NB4 (cell line): ENCODE measurements around the gene HOXC6.

ENCODE experiments used
- MYC ChIP-seq: IDR thresholded peaks from 2 replicates; pipeline ENCODE4 v1.6.1; 2011; ENCODE audit warnings: low read depth, low read length
- POLR2A ChIP-seq: IDR thresholded peaks from 2 replicates; pipeline ENCODE4 v1.6.1; 2011; ENCODE audit warnings: mild to moderate bottlenecking; ENCODE audit not compliant: insufficient read length; ENCODE audit errors: extremely low read depth
- TF ChIP-seq, protein P1 (sequence below): IDR thresholded peaks from one replicate; pipeline ENCODE4 v1.5.1; 2012; ENCODE audit warnings: low read depth, low read length

DNA sequence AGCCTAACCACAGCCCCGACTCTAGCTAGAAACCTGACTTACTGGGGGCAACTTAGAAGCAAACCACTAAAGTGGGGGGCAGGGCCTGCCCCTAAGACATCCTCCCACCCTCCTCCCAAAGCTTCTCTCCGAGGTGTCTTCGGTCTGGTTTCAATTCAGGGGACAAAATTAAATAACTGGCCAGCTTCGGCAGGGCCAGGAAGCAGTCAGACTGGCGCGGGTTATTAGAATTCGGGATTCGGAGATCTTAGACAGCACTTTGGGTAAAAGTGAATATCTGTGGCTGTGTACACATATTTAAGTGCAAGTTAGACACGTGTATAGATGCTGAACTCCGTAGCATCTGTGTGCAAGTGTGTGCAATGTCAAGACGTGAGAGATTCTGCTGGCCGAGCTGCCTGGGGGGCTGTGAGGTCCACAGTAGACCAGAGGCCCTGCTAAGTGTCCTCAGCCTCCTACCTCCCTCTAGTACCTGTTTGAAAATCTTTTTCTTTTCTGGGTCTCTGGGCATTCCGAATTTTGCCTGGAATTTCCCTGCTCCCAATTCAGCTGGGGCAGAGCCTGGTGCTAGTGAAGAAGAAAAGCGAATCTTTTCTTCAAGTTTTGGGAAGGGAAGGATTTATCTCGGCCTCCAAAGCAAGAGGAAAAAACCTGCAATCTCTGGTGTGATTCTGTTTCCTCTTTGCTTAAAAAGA lies 47.3 kb upstream of the HOXC6 start:
- TF ChIP-seq, protein P1, sequence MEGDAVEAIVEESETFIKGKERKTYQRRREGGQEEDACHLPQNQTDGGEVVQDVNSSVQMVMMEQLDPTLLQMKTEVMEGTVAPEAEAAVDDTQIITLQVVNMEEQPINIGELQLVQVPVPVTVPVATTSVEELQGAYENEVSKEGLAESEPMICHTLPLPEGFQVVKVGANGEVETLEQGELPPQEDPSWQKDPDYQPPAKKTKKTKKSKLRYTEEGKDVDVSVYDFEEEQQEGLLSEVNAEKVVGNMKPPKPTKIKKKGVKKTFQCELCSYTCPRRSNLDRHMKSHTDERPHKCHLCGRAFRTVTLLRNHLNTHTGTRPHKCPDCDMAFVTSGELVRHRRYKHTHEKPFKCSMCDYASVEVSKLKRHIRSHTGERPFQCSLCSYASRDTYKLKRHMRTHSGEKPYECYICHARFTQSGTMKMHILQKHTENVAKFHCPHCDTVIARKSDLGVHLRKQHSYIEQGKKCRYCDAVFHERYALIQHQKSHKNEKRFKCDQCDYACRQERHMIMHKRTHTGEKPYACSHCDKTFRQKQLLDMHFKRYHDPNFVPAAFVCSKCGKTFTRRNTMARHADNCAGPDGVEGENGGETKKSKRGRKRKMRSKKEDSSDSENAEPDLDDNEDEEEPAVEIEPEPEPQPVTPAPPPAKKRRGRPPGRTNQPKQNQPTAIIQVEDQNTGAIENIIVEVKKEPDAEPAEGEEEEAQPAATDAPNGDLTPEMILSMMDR: no peak
- TF ChIP-seq POLR2A (no peak), MYC (no peak)
